Amygdala (tissue), 56 donors: ENCODE results near the gene WSB1.
A peak's percentile ranks its signal among the peaks of the same experiment; 100 is the strongest.
"Not testable (repeated sequence)": the region's sequence is repeated elsewhere in the genome, so short reads cannot be mapped to it uniquely, and the experiment has no call there.

Source experiments
- DNase-seq, 56 donors: peaks; one replicate each; lab custom pipeline; 2025; lab: John Stamatoyannopoulos, UW

The WSB1 gene

DNA sequence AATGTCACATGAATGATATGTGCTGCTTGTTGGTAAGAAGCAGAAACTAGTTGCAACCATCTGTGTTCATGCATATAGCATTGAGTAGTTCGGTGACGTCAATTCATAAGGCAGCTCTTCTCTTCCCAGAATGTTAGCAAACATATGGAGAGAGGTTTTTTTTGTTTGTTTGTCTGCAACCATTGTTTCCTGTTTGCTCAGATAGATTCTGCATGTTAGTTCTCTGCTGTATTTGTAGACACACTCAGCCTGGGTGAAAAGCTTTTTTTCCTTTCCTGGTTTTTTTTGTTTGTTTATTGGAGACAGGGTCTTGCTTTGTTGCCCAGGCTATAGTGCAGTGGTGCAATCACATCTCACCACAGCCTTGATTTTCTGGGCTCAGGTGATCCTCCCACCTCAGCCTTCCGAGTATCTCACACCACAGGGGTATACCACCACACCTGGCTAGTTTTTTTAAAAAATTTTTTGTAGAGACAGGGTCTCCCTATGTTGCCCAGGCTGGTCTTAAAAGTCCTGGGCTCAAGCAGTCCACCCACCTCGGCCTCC is 16.7 kb downstream of the WSB1 start:
- no peak for DNase-seq

DNA sequence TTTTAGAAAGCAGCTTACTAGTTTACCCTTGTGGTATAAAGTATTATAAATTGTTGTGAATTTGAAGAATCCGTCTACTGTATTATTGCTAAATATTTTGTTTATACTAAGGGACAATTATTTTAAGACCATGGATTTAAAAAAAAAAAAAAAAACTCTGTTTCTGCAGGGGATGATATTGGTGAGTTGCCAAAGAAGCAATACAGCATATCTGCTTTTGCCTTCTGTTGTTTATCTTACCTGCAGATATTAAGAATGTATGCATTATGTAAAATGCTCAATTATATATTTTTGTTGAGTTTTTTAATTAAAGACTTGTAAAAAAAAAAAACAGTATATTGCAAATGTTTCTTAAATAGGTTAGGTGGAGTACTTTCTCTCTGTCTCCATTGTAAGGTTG is 19.4 kb downstream of the WSB1 start:
- DNase-seq = no peak

DNA sequence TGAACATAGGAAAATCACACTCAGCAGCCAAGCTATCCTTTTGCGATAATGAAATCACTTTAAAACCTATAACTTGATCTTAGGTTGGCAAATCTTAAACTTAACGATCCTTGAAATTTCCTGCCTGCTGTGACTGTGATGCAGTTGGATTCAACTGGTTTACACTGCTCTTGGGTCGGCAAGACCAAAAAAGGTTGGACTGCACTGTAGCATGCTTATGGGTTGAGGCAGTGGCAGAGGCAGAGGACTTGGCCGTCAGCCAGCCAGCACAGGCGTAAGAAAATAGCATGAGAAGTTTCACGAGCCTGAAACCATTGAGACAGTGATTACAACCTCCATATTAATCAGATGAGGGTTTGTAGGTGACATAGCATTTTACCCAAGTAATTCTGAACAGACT is 21.4 kb downstream of the WSB1 start:
- DNase-seq = peak in 26 of 56 donors; percentile 4 to 70 (median 20)

DNA sequence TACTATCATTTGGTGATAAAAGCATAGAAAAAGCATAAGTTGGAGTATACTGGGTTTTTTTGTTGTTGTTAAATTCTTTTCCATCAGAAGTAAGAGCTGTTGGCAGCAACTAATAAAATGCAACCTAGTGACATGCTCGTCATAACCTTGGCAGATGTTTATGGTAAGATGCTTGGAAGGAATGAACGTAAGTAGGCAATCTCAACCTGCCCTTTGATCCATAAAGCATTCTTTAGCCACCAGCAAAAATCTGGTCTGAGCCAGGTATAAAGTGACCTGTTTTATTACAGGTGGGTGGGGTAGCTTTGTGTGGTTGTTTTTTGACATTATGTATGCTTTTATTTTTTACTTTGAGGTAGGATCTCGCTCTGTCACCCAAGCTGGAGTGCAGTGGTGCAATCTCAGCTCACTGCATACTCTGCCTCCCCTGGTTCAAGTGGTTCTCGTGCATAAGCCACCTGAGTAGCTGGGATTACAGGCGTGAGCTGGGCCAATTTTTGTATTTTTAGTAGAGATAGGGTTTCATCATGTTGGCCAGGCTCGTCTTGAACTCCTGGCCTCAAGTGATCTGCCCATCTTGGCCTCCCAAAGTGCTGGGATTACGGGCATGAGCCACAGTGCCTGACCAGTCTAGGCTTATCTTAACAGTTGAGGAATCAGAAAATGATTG is 22.0 kb downstream of the WSB1 start:
- DNase-seq = no peak

DNA sequence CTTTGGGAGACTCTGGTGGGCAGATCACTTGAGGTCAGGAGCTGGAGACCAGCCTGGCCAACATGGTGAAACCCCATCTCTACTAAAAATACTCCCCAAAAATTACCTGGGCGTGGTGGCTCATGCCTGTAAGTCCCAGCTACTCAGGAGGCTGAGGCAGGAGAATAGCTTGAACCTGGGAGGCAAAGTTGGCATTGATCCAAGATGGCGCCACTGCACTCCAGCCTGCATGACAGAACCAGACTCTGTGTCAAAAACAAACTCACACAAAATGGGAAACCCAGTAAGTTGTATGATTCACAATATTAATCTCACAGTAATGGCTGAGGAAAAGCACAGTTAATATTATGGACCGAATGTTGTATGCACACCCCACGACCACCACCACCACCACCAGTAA is 24.3 kb downstream of the WSB1 start:
- no peak for DNase-seq

DNA sequence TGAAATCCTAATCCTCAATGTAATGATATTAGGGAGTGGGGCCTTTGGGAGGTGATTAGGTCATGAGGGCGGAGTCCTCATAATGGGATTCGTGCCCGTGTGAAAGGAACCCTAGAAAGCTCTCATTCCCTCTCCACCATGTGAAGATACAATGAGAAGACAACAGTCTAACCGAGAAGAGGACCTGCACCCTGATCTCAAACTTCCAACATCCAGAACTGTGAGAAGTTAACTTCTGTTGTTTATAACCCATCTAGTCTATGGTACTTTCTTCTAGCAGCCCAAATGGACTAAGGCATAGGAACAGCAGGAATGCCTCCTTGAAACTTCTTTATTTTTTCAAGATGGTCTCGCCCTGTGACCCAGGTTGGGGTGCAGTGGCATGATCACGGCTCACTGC is 24.7 kb downstream of the WSB1 start:
- DNase-seq = no peak

DNA sequence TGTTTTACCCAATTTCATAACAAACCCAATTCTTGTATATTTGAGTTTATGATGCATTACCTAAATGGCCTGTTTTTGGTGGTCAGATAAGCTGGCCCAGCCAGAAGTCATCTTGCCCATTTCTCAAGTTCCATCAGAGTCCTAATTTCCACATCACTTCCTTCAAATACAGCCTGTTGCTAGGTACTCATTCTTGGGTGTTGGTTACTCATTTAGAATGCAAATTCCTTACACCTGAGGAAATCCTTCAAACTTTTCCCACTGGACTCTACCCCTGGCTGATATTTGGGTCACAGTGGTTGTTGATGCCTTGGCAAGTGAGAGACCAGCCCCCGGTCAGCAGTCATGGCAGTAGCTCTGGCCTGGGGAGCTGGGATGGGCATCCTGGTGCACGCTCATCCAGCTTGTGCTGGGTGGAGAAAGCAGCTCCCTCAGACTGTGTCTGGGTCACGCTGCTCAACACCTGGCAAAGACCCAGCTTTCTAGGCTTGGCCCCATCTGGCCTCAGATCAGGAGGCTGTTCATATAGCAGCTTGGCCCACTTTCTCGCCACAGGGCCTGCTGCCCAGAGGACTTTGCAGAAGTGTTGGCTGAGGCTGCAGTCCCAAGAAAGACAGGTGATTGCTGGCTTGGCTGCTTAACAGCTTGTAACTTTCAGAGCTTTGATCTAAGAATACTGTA is 25.8 kb downstream of the WSB1 start:
- peak in 40 of 56 donors; percentile 13 to 77 (median 46) for DNase-seq

DNA sequence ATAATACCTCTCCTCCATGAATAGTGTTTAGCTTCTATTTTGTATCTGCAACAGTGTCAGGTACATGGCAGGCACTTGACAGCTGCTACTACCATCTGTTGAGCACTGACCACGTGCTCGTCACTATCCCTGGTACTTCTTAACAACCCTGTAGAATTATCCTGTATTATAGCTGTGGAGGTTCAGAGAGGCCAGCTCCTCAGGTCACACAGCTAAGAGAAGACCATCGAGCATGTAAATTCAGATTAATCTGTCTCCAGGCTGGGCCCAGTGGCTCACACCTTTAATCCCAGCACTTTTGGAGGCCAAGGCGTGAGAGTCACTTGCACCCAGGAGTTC is 26.3 kb downstream of the WSB1 start:
- no peak for DNase-seq

DNA sequence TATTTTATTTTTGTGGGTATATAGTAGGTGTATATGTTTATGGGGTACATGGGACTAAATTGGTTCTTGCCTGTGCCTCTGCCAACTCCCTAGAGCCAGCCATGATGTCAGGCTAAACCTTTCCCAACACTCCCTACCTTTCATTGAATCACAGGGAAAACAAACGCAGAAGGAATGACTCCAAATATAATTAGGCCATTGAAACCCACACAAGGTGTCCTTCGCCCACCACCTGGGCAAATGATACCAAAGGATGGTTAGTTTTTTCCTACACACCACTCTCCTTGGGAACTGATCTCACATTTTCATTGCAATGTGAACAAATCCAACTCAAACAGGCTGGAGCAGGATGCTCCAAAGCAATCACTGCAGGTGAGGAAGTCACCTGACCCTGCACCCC is 27.5 kb downstream of the WSB1 start:
- no peak for DNase-seq

DNA sequence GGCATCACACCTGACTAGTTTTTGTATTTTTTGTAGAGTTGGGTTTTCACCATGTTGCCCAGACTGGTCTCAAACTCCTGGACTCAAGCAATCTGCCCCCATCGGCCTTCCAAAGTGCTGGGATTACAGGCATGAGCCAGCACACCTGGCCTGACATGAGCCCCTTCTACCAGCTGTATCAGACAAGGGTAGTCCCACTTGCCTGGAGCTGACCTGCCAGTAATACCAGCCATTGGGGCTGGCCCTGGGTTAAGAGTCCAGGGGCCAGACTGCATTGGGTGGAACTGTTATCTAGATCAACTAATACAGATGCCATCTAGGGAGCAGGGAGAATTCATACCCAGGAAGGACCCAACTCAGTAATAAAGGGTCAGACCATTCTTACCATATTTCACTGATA is 28.1 kb downstream of the WSB1 start:
- no peak for DNase-seq

DNA sequence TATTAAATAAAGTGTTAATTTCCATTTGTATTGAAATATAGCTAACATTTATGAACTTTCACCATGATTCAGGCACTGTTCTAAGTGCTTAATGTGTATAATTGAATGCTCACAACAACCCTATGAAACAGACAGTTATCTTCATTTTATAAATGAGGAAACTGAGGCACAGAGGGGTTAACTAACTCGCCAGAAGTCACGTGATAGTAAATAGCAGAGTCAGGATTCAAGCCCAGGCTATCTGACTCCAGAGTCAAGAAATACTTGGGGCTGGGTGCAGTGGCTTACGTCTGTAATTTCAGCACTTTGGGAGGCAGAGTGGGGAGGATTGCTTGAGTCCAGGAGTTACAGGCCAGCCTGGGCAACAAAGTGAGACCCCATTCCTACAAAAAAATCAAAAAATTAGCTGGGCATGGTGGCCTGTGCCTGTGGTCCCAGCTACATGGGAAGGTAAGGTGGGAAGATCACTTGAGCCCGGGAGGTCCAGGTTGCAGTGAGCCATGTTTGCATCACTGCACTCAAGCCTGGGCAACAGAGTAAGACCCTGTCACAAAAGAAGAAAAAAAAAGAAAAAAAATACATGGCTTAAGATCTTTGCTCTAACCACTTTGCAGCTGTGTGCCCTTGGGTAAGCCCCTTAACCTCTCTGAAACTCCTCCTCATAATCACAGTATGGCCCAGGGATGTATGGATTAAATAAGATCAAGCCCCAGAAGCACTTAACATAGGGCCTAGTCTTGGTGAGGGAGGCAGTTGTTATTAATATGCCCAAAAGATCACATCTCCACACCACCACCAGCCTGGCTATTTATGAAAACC is 29.0 kb downstream of the WSB1 start:
- no peak for DNase-seq

DNA sequence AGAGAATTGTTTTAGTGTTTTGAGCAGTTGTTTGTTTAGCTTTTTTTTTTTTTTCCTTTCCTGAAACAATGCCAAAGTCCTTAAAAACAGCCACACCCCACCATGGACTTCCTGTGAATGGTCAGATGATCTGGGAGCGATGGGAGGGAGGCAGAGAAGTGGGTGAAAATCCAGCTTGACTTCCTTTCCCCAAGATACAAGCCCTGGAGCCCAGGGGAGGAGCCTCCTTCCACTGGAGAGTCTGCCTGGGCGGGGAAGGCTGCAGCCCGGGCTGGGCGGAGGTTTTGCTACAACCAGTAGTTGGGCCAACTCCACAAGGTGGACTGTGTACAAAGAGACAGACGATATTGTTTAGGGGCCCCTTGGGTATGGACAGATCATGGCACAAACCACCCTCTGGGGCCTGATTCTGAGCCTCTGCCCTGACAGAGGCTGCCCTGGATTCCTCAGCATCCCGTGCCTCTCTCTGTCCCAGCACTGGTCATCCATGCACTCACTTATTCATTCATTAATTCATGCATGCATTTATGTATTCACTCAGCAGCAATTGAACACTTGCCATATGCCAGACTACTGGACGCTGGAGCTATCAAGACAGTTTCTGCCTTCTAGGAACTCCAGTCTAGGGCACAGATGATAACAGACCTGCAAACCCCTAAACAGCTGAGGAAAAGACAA is 29.8 kb downstream of the WSB1 start:
- DNase-seq = no peak

DNA sequence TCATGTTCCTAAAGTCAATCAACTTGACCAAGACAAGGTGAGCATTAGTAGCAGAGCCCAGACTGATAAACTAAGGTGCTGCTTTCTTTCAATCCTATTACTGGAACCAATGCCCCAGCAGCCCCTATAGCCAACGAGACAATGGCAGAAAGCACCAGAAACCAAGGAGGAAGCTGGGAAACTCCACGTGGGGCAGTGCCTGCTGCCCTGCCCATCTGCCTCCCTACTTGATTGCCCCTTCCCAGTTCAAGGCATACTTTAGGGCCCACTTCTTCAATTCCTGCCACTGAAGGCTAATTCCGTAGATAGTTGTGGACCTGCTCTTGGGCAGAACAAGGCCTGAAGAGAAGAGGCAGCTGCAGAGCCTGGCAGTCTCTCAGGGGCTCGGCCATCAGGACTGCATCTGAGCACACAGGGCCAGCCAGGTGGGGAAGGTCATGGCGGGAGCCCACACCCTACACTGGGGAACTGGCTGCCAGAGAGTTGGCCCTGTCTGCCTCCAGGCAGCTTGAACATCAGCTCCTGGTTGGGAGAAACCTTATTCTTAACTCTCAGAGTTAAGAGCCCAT is 30.9 kb downstream of the WSB1 start:
- DNase-seq = no peak

DNA sequence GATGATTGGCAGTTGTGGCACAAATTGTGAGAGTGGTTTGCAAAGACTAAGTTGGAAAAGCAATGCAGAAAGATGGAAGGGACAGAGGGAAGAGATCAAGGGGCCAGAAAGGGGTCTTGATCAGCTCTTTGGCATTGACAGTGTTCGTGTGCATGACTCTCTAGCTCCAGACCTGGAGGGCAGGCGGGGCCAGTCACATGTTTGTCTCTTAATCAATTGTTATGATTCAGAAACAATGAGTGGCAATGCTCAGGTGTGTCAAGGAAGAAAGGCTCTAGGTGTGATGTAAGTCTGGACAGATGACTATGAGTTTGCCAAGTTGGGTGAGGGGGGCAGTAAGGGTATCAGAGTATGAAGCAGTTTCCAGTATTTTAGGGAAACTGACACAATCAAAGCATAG is 32.1 kb downstream of the WSB1 start:
- no peak for DNase-seq

DNA sequence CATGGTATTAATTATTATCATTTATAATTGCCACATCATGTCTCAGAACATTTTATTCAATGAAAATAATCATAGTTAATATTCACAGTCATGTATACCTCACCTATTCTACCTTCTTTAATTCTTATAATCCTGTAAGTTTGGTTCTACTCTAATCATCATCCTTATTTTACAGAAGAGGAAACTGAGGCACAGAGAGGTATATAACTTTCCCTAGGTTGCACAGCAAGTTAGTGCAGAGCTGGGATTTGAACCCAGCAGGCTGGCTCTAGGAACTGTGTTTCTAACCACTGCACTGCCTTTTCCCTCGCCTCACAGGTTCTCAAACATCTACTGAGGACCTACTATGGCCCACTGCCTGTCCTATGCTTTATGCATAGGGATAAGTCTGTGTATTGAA is 32.7 kb downstream of the WSB1 start:
- no peak for DNase-seq

DNA sequence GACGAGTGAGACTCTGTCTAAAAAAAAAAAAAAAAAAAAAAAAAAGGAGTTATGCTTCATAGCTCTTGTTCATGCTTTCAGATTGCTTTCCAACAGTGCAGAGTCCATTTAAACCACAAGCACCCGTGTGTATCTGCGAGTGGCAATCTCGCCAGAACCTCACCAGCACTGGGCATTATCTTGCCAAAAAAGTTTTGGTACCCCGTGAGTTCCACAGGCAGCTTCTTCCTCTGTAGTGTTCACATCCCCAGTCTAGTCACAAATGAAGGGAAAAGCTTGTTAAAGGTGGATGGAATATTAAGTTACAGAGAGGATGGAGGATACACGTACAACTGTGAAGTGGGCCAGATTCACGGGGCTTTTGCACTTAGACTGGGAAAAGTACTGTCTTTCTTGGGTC is 33.5 kb downstream of the WSB1 start:
- no peak for DNase-seq

DNA sequence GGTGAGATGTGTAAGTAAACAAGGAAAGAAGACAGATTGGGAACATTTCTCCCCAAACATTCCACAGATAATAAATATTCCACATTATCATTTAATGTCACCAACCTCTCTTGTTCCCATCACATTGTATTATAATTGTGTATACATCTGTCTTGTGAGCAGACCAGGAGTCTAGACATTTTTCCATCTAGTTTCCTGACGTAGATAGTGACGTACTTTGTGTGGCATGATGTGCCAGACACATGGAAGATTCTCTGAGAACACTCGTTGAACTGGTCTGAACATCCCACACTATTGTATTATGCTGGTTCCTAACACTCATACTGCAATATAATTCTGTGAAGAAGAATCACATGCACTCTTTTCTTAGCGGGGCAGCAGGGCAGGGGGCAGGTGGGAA is 34.0 kb downstream of the WSB1 start:
- DNase-seq = no peak

DNA sequence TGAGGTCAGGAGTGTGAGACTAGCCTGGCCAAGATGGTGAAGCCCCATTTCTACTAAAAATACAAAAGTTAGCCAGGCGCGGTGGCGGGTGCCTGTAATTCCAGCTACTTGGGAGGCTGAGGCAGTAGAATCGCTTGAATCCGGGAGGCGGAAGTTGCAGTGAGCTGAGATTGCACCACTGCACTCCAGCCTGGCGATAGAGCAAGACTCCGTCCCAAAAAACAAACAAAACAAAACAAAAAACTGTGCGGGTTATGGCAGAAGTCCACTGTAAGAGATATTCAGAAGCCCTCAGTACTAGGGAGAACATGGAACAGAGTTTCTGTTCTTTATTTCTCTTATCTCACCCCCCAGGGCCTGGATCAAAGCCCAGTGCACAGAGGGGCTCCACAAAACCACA is 34.8 kb downstream of the WSB1 start:
- not testable (repeated sequence) for DNase-seq

DNA sequence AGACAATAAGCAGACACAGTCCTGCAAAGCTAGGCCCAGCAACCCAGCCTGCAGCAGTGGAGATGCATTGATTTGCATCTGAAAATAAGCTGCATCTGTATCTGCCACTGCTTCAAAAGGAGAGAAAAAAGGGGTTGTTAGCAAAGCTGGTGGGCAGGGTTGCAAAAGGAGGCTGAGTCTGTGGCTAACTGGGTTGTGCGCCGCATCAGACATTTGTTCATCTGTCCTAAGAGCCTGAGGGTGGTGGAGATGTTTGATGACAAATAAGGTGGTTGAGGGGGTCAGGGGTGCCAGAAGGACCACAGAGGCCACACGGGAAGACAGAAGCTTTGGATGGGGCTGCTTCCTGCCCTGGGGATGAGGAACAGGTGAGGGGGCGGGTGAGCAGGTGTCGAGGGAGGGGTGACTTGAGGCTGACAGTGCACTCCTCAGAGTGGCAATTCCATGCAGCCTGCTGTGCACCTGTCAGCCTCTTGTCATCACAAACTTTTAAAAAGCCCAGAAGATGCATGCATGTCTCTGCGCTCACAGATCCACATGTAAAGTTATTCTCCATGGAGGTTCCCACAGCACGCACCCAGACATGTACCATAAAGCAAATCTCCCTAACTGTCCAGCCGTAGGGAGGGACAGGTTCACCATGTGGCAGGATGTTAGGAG is 35.4 kb downstream of the WSB1 start:
- DNase-seq = no peak

DNA sequence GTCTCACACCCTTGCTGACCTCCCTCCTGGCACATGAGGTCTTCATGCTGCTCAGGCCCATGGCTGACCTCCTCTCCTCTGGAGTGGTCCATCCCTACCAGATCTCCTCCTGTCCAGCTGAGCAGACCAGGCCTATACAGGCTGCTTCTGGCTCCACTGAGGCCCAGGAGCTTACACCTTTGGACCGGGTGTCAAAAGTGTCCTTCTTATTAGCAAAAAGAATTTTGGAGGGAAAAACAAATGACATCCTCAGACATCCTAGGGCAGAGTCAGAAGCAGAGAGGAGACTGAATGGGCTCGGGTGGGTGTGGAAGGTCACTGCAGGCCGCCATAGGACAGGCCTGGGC is 38.1 kb downstream of the WSB1 start:
- DNase-seq = peak in 1 of 56 donors; percentile 61
